GM13977 (cell line): ENCODE results near the gene LCNL1.

ENCODE experiments used
- DNase-seq: peaks from one replicate; pipeline ENCODE4 v3.0.0; 2012; ENCODE audit warnings: low spot score
- CTCF ChIP-seq: IDR thresholded peaks from 2 replicates; pipeline ENCODE4 v1.5.1; 2012; ENCODE audit warnings: mild to moderate bottlenecking, control low read depth; ENCODE audit not compliant: insufficient read depth; ENCODE audit errors: extremely low read depth, missing control alignments
- in situ Hi-C: fragments of 300-500 bp; cut with MboI; formaldehyde crosslinking; loops from one replicate; pipeline ENCODE4 v1.12.0; 2022; ENCODE audit warnings: low sequenced_read_pairs, low pct_unique_long_range_greater_than_20kb, mixed read lengths, inconsistent platforms; ENCODE audit not compliant: unreplicated experiment

Gene LCNL1

DNA sequence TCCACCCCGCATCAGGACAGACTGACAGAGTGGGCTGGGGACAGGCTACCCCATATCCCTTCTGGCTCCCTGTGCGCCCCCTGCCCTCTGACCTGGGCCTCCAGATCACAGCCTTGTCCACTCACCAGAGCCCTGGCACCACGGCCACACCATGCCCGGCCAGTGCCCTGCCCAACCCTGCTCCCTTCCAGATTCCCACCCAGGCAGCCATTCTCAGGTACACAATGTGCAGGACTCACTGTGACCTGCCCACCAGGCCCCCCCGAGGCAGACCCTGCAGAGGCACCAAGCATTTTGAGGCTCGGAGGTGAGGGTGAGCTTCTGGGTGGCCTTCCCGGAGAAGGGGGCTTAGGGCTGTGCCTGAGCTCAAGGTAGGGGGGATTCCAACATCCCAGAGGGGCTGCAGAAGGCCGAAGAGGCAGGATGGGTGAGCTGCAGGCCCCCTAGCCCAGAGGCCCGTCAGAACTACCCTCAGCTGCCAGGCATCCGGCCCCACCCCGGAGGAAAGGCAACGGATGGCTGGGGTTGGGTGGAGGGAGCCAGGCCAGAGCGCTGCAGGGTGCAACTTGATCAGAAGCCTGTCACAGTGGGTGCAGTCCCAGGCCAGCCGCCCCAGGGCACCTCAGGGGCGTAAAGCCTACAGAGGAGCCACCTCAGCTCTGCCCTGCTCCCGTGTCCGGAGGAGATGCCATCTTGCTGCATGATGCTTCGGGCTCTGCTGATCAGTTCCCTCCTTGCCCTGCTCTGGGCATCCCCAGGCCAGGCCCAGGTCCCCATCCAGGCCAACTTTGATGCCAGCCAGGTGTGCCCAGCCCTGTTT, at the start of gene LCNL1:
LCNL1 (plus strand) TSS at position 762 of the 820 bp plus-strand sequence. CDS start 594 bp downstream, outside the sequence.
- no peak for DNase-seq
- in situ Hi-C loops, result no loop called here
- TF ChIP-seq CTCF, result no peak

- no peak for DNase-seq
- no peak for TF ChIP-seq CTCF
- in situ Hi-C loops, result no loop called here
Measured at GRCh38 chr9:136934277-136934676, 48.5 kb upstream of the LCNL1 start.

DNA sequence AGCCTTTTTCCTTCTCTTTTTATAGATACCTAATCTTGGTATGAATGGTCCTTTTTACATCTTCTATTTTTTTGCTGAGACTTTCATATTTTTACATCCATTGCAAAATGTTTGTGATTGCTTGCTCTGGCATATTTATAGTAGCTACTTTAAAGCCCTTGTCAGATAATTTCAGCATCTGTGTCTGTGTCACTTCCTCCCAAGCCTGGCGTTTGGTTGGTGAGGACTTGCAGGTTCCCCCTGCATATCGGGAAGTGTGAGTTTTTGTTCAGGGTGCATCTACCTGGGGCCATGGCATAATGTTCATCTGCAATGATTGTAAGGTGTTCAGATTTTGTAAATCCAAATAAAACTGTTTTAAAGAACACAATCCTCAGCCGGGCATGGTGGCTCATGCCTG, 47.1 kb upstream of the LCNL1 start:
- no peak for TF ChIP-seq CTCF
- no peak for DNase-seq
- in situ Hi-C loops, result no loop called here

- no peak for TF ChIP-seq CTCF
- no peak for DNase-seq
- in situ Hi-C loops, result no loop called here
Measured at GRCh38 chr9:136936645-136937170, 46.1 kb upstream of the LCNL1 start.

DNA sequence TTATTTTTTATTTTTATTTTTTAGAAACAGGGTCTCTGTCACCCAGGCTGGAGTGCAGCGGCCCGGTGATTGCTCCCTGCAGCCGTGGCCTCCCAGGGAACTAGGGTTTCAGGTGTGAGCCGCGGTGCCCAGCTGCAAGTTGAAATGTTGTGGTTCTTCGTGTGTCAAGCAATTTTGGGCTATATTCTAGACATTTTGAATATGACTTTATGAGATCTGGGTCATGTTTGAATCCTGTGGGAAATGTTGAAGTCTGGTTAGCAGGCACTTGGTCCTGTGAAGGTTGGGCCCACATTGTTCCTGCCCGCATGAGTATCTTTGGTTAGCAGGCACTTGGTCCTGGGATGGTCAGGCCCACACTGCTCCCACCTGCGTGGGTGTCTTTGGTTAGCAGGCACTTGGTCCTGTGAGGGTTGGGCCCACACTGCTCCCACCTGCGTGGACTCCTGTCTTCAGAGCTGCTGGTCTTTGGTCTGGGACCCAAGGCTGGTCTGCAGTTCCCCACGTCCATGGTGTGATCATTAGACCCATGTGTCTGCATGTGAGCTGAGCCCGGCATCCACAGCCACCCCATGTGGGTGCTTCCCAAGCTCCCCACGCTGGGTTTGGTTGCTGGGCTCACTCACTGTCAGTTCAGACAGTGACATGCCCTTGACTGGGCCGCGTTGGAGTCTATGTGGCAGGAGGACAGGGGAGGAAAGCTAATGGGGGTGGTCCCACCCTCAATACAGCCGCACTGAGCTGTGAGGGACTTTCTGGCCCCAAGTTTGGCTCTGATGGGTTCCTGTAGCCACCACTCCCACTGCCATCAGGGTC, 45.4 kb upstream of the LCNL1 start:
- no peak for DNase-seq
- TF ChIP-seq CTCF, result no peak
- in situ Hi-C loops, result no loop called here

- no peak for TF ChIP-seq CTCF
- DNase-seq, result no peak
- in situ Hi-C loops, result no loop called here
Measured at GRCh38 chr9:136939431-136939995, 43.3 kb upstream of the LCNL1 start.
